Effector memory CD8-positive, alpha-beta T cell (primary cell): ENCODE data around the gene B3GNT7.
"Not testable (repeated sequence)": the region's sequence is repeated elsewhere in the genome, so short reads cannot be mapped to it uniquely, and the experiment has no call there.

Experiments used
- ATAC-seq: fragments of 150-1000 bp; cut with Tn5 transposase; replicated peaks from 2 replicates; pipeline ENCODE4 v1.10.0; 2021; ENCODE audit warnings: mild to moderate bottlenecking, moderate library complexity
- DNase-seq, 3 experiments: peaks; one replicate each; pipeline ENCODE4 v3.0.0; 2021
- H3K27ac Mint-ChIP-seq, 2 donors: one replicate each; pipeline ENCODE4 v1.8.0; 2022; ENCODE audit warnings: mild to moderate bottlenecking in 2 of 2, mixed read lengths in 2 of 2, moderate library complexity in 2 of 2
- H3K27me3 Mint-ChIP-seq, 2 donors: one replicate each; pipeline ENCODE4 v1.8.0; 2022; ENCODE audit warnings: mixed read lengths in 2 of 2
- H3K36me3 Mint-ChIP-seq: one replicate; pipeline ENCODE4 v1.8.0; 2022; ENCODE audit warnings: mild to moderate bottlenecking, moderate library complexity, mixed read lengths; ENCODE audit not compliant: insufficient read depth
- H3K4me1 Mint-ChIP-seq, 2 donors: one replicate each; pipeline ENCODE4 v1.8.0; 2022; ENCODE audit warnings: low read depth in 2 of 2, mixed read lengths in 2 of 2
- H3K4me3 Mint-ChIP-seq, 2 donors: one replicate each; pipeline ENCODE4 v1.8.0; 2022; ENCODE audit warnings: mild to moderate bottlenecking in 2 of 2, mixed read lengths in 2 of 2, moderate library complexity in 2 of 2
- H3K9me3 Mint-ChIP-seq, 2 donors: one replicate each; pipeline ENCODE4 v1.8.0; 2022; ENCODE audit warnings: mixed read lengths in 2 of 2
- total RNA-seq, 9 experiments: gene quantifications; one replicate each; lab custom pipeline; 2026; lab: John Stamatoyannopoulos, UW

Gene B3GNT7, protein sequence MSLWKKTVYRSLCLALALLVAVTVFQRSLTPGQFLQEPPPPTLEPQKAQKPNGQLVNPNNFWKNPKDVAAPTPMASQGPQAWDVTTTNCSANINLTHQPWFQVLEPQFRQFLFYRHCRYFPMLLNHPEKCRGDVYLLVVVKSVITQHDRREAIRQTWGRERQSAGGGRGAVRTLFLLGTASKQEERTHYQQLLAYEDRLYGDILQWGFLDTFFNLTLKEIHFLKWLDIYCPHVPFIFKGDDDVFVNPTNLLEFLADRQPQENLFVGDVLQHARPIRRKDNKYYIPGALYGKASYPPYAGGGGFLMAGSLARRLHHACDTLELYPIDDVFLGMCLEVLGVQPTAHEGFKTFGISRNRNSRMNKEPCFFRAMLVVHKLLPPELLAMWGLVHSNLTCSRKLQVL
- 0.06 to 1.9 (median 0.19) reads per million in 9 experiments for total RNA-seq

DNA sequence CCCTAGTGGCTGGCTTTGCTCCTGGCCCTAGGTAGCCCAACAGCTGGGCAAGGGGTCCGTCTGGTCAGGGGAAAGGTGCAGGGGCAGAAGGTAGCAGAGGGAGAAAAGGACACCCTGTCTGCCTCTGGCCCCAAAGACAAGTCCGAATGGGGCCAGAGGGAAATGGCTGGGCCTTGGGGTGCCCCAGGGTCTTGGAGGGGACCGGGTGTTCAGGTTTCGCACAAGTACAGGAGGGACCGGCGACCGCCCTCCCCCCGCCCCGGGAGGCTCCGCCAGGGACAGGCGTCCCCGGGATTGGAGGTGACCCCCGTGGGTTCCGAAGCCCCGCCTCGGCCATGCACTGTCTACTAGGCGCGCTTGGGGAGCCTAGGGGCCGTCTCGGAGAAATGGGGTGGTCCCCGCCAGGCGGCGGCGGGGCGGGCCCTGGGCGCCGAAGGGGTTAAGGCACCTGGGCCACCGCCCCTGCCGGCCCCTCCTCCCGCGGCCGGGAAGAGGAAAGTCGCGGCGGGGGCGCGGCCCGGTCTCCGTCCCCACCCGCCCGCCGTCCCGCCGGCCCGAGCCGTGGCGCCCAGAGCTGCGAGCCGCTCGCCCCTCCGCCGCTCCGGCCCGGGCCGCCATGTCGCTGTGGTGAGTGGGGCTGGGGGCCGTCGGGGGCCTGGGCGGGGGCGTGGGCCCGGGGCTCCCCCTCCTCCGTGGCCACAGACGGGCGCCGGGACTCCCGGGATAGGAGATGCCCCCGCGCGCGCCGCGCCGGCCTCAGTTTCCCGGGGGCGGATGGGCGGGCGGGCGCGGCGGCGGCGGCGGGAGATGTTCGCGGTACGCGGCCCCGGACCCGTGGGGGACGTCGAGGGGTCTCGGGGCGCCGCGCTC, at the start of gene B3GNT7:
Gene B3GNT7 (plus strand): TSS at position 523 of the 870 bp plus-strand sequence. CDS start 94 bp downstream, at position 617.
- peaks cover 16% of the 10 kb centered on the region for H3K36me3 Mint-ChIP-seq
- ATAC-seq: no peak
- peak within 1 kb of the TSS in 1 of 2 donors; percentile 91 for H3K27ac Mint-ChIP-seq
- H3K4me1 Mint-ChIP-seq: peaks cover 18 to 27% of the 10 kb centered on the region in 2 donors
- peak within 1 kb of the TSS; percentile 63 to 81 for H3K4me3 Mint-ChIP-seq
- H3K27me3 Mint-ChIP-seq: peaks cover 28 to 69% of the 10 kb centered on the region in 2 donors
- H3K9me3 Mint-ChIP-seq: no peaks in the 10 kb centered on the region
- DNase-seq: no peak

DNA sequence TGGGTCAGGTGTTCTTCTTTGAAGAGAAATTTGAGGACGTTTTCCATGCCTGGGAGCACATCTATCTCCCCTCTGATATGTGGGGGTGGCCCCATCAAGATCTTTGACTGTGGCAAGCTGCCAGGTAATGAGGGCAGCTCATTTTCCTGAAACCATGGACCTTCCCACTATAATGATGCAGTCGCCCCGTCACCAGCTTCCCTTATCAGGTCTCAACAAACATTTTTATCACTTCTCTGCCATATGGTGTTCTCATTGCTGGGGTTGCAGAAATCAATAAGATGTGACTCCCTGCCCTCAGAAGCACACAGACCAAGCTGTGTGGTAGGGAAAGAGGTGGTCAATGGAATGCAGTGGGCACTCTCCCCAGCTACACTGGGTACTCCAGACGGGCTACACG, 48.4 kb upstream of the B3GNT7 start:
- no peaks in the 10 kb centered on the region for H3K9me3 Mint-ChIP-seq
- DNase-seq (no peak), ATAC-seq (no peak)
- no peaks in the 10 kb centered on the region for H3K4me1 Mint-ChIP-seq
- H3K36me3 Mint-ChIP-seq: no peaks in the 10 kb centered on the region
- H3K4me3 Mint-ChIP-seq: no peak overlapping the region
- peaks cover 37 to 45% of the 10 kb centered on the region in 2 donors for H3K27me3 Mint-ChIP-seq
- no peak overlapping the region for H3K27ac Mint-ChIP-seq

DNA sequence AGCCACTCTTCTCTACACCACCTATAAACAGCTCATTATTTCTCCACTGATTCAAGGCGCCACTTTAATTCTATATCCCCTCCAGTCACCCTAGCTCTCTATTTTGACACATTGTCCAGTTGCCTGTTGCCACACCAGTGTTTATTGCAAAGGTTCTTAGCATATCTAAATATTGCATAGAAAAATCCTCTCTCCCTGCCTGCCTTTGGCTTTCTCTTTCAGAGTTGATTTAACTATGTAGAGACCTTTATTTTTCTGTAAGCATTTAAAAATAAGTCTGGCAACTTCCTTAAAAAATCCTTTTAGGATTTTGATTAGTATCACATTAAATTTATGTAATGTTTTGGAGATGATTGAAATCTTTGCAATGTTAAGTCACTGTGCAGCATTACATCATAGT, 47.9 kb upstream of the B3GNT7 start:
- DNase-seq: no peak

DNA sequence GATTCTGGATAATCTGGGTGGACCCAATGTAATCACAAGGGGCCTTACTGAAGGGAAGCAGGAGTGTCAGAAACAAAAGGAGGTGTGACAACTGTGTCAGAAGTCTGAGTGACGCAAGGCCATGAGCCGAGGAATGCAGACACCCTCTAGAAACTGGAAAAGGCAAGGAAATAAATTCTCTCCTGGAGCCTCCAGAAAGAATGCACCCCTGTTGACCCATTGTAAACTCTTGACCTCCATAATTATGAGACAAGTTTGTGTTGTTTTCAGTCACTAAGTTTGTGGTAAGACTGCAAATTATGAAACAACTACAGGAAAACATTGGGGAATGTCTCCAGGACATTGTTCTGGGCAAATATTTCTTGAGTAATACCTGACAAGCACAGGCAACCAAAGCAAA, 47.3 kb upstream of the B3GNT7 start:
- DNase-seq (no peak), ATAC-seq (no peak)
- Mint-ChIP-seq H3K27ac (no peak overlapping the region), H3K4me3 (no peak overlapping the region), H3K4me1 (no peaks in the 10 kb centered on the region), H3K9me3 (no peaks in the 10 kb centered on the region), H3K36me3 (no peaks in the 10 kb centered on the region), H3K27me3 (peaks cover 43 to 45% of the 10 kb centered on the region in 2 donors)

More for the DNA sequence above, 47.9 kb upstream of the B3GNT7 start:
- no peak overlapping the region for H3K4me3 Mint-ChIP-seq
- no peaks in the 10 kb centered on the region for H3K9me3 Mint-ChIP-seq
- no peak for ATAC-seq
- no peak overlapping the region for H3K27ac Mint-ChIP-seq
- H3K36me3 Mint-ChIP-seq: no peaks in the 10 kb centered on the region
- H3K27me3 Mint-ChIP-seq: peaks cover 41 to 45% of the 10 kb centered on the region in 2 donors
- H3K4me1 Mint-ChIP-seq: no peaks in the 10 kb centered on the region

DNA sequence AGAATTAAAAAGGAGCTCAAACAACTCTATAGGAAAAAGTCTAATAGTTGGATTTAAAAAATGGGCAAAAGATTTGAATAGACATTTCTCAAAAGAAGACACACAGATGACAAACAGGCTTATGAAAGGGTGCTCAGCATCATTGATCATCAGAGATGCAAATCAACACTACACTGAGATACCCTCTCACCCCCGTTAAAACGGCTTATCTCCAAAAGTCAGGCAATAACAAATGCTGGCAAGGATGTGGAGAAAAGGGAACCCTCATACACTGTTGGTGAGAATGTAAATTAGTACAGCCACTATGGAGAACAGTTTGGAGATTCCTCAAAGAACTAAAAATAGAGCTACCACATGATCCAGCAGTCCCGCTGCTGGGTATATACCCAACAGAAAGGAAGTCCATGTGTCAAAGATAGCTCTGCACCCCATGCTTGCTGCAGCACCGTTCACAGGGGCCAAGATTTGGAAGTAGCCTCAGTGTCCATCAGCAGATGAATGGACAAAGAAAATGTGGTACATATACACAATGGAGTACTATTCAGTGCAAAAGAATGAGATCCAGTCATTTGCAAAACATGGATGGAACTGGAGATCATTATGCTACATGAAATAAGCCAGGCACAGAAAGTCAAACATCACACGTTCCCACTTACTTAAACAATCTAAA, 46.7 kb upstream of the B3GNT7 start:
- Mint-ChIP-seq H3K9me3 (no peaks in the 10 kb centered on the region), H3K4me1 (no peaks in the 10 kb centered on the region), H3K27me3 (peaks cover 43 to 45% of the 10 kb centered on the region in 2 donors)

DNA sequence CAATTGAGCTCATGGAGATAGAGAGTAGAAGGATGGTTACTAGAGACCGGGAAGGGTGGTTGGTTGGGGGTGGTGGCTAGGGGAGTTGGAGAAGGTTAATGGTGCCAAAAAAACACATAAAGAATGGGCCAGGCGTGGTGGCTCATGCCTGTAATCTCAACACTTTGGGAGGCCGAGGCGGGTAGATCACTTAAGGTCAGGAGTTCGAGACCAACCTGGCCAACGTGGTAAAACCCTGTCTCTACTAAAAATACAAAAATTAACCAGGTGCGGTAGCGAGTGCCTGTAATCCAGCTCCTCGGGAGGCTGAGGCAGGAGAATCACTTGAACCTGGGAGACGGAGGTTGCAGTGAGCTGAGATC, 46.2 kb upstream of the B3GNT7 start:
- H3K4me1 Mint-ChIP-seq, DNase-seq, H3K27ac Mint-ChIP-seq, H3K36me3 Mint-ChIP-seq, H3K4me3 Mint-ChIP-seq, H3K9me3 Mint-ChIP-seq, ATAC-seq: not testable (repeated sequence)
- peaks cover 43 to 45% of the 10 kb centered on the region in 2 donors for H3K27me3 Mint-ChIP-seq

More for the DNA sequence above, 46.7 kb upstream of the B3GNT7 start:
- no peak overlapping the region for H3K27ac Mint-ChIP-seq
- no peak overlapping the region for H3K4me3 Mint-ChIP-seq
- no peak for ATAC-seq
- H3K36me3 Mint-ChIP-seq: no peaks in the 10 kb centered on the region
- DNase-seq: no peak

DNA sequence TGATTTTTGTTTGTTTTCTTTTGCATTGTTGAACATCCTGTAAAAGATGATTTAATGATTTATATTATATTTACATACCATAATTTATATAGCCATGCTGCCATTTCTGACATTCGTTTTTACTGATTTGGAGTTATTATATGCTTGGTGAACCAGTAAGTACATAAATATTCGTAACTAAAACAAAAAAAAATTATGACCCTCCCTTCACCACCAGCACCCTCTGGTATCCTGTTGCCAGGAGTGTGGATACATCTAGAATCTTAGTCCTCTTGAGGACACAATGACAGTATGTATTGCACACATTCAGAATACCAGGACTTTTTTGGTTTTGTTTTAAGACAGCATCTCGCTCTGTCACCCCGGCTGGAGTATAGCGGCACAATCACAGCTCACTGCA, 43.9 kb upstream of the B3GNT7 start:
- H3K27ac Mint-ChIP-seq: no peak overlapping the region
- DNase-seq: no peak
- H3K4me1 Mint-ChIP-seq: no peaks in the 10 kb centered on the region
- H3K9me3 Mint-ChIP-seq: no peaks in the 10 kb centered on the region
- ATAC-seq: no peak
- peaks cover 26 to 32% of the 10 kb centered on the region in 2 donors for H3K27me3 Mint-ChIP-seq
- no peak overlapping the region for H3K4me3 Mint-ChIP-seq
- H3K36me3 Mint-ChIP-seq: no peaks in the 10 kb centered on the region

DNA sequence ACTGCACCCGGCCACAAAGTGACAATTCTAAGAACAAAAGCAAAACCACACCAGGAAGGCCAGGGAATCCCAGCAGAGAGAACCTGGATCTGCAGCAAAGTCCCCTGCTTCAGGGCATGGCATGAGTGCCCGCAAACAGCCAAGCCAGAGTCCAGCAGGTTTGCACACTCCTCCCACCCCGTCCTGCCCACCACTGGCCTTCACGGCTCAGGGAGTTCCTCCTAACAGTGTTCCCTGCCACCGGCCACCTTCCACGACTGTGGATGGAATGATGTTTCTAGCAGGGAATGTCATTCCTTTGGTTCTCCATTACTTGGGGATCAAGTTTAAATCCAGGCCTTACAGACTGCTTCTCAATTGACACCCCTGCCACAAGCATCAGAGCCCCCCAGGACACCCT, 42.0 kb upstream of the B3GNT7 start:
- no peak for ATAC-seq
- H3K4me3 Mint-ChIP-seq: no peak overlapping the region
- no peaks in the 10 kb centered on the region for H3K4me1 Mint-ChIP-seq

DNA sequence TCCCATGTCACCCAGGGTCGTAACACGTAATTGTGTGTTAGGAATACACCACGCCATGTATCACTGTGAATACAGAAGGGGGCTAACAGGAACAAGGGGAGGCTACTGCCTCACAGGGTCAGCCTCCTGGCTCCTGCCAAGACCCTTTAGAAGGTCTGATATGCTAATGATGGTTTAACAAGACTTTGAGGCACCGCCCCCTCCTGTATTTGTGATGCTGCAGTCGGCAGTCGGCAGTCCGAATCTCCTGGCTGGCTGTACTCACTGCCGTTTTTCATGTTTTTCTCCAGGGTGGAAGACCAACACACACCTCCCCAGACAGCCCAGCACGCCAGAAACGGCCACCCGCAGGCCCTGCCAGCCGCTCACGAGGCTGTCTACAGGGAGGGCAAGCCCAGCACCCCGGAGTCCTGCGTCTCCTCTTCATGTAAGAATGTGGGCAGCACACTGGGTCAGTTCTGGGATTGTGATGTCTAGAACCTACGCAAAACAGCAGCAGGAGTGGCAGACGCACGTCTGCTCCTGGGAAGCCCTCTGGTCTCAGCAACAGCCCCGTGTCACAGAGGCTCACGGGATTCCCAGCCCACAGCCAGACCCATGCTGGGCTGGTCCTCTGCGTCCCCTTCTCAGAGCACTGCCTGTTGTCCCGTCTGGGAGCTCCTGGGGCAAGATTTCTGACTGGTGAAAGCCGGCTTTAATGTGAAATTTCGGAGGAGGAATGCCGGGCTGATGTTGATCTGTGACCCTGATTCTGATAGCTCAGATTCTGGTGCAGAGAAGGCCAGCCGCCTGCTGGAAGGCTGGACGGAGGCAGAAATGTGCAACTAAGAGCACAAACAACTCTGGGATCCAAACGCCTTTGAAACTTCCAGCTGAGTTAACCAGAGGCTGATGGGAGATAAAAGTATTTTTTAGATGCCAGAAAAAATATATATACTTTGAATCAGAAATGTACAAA, 39.7 kb upstream of the B3GNT7 start:
- H3K36me3 Mint-ChIP-seq: no peaks in the 10 kb centered on the region
- ATAC-seq: no peak
- no peak for DNase-seq
- H3K4me1 Mint-ChIP-seq: no peaks in the 10 kb centered on the region
- H3K27ac Mint-ChIP-seq: no peak overlapping the region
- H3K4me3 Mint-ChIP-seq: no peak overlapping the region
- H3K9me3 Mint-ChIP-seq: no peaks in the 10 kb centered on the region
- peaks cover 0 to 11% of the 10 kb centered on the region in 2 donors for H3K27me3 Mint-ChIP-seq

More for the DNA sequence above, 42.0 kb upstream of the B3GNT7 start:
- H3K27ac Mint-ChIP-seq: no peak overlapping the region
- DNase-seq: no peak
- no peaks in the 10 kb centered on the region for H3K9me3 Mint-ChIP-seq
- peaks cover 11 to 17% of the 10 kb centered on the region in 2 donors for H3K27me3 Mint-ChIP-seq
- no peaks in the 10 kb centered on the region for H3K36me3 Mint-ChIP-seq

DNA sequence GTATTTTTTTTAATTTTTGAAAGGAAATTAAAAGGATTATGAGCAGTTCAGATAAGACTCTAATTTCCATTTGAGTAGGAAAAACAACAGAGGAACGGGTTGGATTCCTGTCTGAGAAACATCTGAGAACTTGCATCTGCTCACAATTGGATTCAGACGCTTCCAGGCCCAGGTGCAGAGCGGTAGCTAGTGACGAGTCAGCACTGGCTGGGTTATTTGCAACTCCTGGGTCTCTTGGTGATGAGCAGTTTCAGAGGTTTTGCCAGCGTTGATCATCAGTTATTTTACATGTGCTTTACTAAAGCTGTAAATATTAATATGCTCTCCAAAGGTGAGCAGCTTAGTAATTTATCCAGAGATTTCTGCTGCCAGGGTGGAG, 39.1 kb upstream of the B3GNT7 start:
- ATAC-seq: no peak
- peaks cover under 1% of the 10 kb centered on the region in 2 donors for H3K4me1 Mint-ChIP-seq

DNA sequence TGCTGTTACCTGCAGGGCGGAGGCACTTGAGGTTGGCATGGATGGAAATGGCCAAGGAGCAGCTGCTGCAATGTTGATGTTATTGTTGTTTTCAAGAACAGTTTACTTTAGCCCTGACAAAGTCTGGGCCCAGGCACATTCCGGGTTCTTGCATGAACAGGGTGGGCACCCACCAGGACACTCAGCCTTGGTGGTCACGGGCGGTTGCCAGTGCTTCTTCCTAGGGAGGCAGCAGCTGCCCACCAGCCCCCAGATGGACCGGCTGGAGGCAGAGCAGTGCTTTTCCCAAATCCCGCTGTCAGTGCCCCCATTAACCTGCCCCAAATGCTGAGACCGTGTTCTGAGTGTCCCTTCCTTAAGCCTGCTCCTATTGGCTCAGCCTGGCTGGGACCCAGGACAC, 38.5 kb upstream of the B3GNT7 start:
- DNase-seq (no peak), ATAC-seq (no peak)
- Mint-ChIP-seq H3K9me3 (no peaks in the 10 kb centered on the region), H3K27me3 (peaks cover 4 to 11% of the 10 kb centered on the region in 2 donors), H3K36me3 (no peaks in the 10 kb centered on the region), H3K4me3 (no peak overlapping the region), H3K27ac (no peak overlapping the region), H3K4me1 (peaks cover 4 to 5% of the 10 kb centered on the region in 2 donors)

More for the DNA sequence above, 39.1 kb upstream of the B3GNT7 start:
- Mint-ChIP-seq H3K27ac (no peak overlapping the region), H3K27me3 (peaks cover 0 to 11% of the 10 kb centered on the region in 2 donors), H3K36me3 (no peaks in the 10 kb centered on the region), H3K4me3 (no peak overlapping the region), H3K9me3 (no peaks in the 10 kb centered on the region)
- DNase-seq: no peak

DNA sequence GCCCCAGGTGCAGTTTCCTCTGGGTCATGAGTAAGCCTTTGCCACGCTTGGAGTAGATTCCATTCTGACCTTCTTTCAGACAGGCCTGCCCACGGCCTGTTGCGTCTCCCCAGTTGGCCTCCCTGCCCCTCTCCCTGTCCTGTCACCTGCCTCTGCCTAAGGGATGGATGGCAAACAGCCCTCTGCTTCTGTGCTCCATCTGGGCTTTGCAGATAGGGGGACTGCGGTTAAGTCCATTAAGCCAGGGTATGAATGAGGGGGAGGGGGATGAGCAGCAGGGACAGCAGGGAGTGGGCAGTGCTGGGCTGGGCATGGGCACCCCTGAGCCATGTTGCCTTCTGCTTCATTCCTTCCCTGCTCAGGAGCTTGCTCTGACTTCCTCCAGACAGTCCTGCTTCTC, 37.6 kb upstream of the B3GNT7 start:
- H3K9me3 Mint-ChIP-seq: no peaks in the 10 kb centered on the region
- peaks cover 7 to 14% of the 10 kb centered on the region in 2 donors for H3K4me1 Mint-ChIP-seq
- no peak overlapping the region for H3K4me3 Mint-ChIP-seq
- no peak overlapping the region for H3K27ac Mint-ChIP-seq
- ATAC-seq: no peak
- no peaks in the 10 kb centered on the region for H3K36me3 Mint-ChIP-seq
- DNase-seq: no peak
- peaks cover 5 to 13% of the 10 kb centered on the region in 2 donors for H3K27me3 Mint-ChIP-seq
